ENCODE data around the gene LRRC51.

The LRRC51 gene

DNA sequence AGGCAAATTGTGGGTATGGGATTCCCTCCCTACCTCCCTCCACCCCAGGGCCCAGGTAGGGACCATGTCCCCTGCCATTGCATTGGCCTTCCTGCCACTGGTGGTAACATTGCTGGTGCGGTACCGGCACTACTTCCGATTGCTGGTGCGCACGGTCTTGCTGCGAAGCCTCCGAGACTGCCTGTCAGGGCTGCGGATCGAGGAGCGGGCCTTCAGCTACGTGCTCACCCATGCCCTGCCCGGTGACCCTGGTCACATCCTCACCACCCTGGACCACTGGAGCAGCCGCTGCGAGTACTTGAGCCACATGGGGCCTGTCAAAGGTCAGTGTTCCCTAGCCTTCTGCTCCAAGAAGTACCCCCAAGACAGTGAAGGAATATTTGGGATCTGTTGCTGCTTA is 25.2 kb downstream of the LRRC51 start, which contains the start of gene TOMT:
TSS of gene TOMT (plus strand) at position 37 of the 400 bp plus-strand sequence. CDS start at position 65, 28 bp downstream.
- no peak within 1 kb of the TSS for H3K4me3 ChIP-seq (ENCODE audit: low read depth, low read length)
- H3K27me3 ChIP-seq = no peaks in the 10 kb centered on the region
- H3K4me1 ChIP-seq = peaks cover 6% of the 10 kb centered on the region; the same call in 1 of the 2 replicates
- TF ChIP-seq, protein P1, sequence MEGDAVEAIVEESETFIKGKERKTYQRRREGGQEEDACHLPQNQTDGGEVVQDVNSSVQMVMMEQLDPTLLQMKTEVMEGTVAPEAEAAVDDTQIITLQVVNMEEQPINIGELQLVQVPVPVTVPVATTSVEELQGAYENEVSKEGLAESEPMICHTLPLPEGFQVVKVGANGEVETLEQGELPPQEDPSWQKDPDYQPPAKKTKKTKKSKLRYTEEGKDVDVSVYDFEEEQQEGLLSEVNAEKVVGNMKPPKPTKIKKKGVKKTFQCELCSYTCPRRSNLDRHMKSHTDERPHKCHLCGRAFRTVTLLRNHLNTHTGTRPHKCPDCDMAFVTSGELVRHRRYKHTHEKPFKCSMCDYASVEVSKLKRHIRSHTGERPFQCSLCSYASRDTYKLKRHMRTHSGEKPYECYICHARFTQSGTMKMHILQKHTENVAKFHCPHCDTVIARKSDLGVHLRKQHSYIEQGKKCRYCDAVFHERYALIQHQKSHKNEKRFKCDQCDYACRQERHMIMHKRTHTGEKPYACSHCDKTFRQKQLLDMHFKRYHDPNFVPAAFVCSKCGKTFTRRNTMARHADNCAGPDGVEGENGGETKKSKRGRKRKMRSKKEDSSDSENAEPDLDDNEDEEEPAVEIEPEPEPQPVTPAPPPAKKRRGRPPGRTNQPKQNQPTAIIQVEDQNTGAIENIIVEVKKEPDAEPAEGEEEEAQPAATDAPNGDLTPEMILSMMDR (IDR thresholded peaks at IDR 0.05; ENCODE audit: low read depth, low read length) = no peak
- no peak for DNase-seq
- no peaks in the 10 kb centered on the region for H3K9me3 ChIP-seq
- peaks cover 1% of the 10 kb centered on the region for H3K36me3 ChIP-seq

DNA sequence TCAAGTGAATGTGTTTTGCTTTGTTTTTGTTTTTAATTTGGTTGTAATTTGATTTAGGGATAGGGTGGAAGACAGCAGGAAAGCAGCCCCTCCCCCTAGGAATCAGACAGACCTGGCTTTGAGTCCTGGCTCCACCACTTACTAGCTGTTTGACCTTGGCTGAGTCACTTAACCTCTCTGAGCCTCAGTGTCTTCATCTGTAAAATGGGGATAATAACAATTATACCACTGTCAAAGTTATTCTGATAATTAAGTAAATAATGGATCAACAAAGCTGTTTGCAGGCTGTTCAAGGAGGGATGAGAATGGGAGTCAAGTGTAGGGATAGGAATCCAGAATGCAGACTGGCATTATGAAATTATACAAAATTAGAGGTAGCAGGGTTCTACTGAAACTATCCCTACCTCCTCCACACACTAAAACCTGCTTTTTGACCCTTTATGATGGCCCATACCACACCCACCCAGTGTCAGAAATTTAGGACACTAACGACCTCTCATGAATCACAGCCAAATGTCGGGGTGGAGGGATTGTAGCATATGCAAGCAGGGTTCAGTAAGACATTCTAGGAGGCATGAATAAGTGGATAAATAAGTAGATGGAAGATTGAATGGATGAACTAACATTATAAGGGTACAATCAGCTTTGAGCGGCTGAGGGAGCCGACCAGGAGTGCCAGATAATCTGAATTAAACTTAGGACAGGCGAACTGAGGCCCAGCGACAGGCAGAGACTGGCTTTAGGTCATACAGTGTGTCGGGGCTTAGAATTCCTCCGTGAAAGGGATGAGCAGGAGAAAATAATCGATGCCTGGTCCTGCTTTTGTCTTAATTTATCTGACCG is 30.9 kb downstream of the LRRC51 start:
- TF ChIP-seq, protein P1 (IDR thresholded peaks at IDR 0.05; ENCODE audit: low read depth, low read length) = no peak
- peak overlapping the region; percentile 78 for H3K4me3 ChIP-seq (ENCODE audit: low read depth, low read length)
- H3K9me3 ChIP-seq = no peaks in the 10 kb centered on the region
- H3K27me3 ChIP-seq = no peaks in the 10 kb centered on the region
- no peak for DNase-seq
- H3K36me3 ChIP-seq = peaks cover 6% of the 10 kb centered on the region
- H3K4me1 ChIP-seq = peaks cover 8% of the 10 kb centered on the region

DNA sequence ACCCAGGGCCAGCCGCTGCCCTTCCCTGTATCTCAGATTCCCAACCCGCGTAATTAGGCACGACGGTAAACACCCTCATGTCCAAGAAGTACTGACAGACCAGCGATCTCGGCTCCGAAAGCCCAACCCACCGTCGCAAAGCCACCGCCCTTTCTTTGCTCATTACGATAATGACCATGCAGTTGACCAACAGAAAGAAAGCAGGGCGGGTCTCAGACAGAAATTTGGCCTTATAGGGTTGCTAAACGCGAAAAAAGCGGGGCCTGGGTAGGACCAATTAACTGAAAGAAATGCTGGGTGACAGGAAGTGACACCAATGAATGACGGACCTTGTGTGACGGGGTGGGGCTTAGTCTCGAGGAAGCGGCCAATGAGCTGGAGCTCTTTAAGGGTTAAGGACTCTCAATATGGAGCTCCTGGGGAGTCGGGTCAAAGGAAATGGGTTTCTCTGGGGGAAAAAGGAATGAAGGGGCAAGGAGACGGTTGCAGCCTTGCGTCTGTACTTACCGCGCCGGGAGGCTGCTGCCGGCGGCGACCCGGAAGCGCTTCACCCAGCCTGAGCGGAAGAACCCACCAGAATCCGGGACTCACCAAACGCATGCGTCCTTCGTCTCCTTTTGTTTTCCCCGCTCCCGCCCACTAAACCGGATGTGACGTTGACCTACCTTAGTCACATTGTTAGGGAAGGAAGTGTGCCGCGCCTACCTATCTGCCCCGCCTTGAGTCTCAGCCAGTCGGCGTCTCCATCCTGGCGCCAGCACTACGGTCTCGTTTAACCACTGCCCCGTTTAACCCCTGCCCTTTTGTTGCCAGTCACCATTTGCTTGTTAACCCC is 31.7 kb downstream of the LRRC51 start, which contains the start of gene ANAPC15:
TSS of gene ANAPC15 (minus strand) at position 553 of the 835 bp plus-strand sequence. CDS start 1,419 bp downstream, outside the sequence.
- TF ChIP-seq, protein P1 (IDR thresholded peaks at IDR 0.05; ENCODE audit: low read depth, low read length) = no peak
- Histone ChIP-seq H3K27me3 (no peaks in the 10 kb centered on the region), H3K4me1 (peaks cover 8% of the 10 kb centered on the region), H3K4me3 (ENCODE audit: low read depth, low read length) (peak within 1 kb of the TSS; percentile 78), H3K36me3 (peaks cover 6% of the 10 kb centered on the region), H3K9me3 (no peaks in the 10 kb centered on the region)
- DNase-seq = peak; percentile 97

DNA sequence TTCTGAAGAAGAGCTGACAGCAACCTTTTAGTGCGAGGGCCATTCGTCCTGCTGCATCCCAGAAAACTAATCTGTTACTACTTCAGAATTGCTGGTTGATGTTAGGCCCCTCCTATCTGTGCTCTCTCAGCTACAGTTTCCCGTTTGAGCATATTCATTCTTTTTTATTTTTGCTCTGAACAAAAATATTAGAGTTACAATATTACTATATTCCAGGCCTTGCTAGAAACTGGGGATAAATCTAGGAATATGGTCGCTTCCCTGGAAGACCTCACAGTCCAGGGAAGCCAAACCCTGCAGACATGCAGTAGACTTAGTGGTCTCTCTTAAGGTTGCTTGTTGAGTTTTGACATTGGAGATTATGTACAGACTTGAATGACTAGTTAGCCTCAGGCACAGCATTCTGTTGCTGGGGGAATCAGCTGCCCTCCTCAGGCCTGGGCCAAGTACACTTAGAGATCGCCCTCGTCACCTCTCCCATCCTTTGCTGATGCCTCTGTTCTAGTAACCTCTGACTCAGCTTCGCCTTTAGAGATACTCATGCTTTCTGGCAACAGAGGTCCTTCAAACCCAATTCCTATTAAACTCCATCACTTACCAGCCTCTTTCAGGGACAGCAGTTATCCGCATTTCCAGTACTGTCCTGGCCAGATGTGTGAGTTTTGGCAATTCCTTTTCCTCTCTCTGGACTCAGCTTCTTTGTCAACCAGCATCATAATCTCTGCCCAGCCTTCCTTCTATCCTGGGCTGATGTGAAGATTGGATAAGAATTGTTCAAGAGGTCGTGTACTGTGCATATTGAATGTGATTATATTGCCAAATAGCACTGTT is 32.5 kb downstream of the LRRC51 start:
- TF ChIP-seq, protein P1 (IDR thresholded peaks at IDR 0.05; ENCODE audit: low read depth, low read length) = no peak
- DNase-seq = no peak
- Histone ChIP-seq H3K4me1 (peaks cover 8% of the 10 kb centered on the region), H3K9me3 (no peaks in the 10 kb centered on the region), H3K27me3 (no peaks in the 10 kb centered on the region), H3K36me3 (peaks cover 6% of the 10 kb centered on the region), H3K4me3 (ENCODE audit: low read depth, low read length) (peak overlapping the region; percentile 78)

DNA sequence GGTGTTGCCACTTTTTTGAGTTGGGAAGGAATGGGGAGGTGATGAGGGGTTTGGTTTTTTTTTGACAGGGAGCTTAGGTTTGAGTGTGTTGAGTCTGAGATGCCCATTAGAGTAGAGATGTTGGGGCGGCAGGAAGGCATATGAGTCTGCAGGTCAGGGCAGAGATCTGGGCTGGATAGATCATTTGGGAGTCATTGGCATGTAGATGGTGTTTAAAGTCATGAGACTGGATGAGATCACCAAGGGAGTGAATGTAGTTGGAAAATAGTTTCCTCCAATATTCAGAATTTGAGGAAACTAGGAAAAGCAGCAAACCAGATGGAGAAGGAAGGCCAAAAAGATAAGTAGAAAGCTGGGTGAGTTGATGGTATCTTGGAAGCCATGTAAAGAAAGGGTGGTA is 33.9 kb downstream of the LRRC51 start:
- H3K27me3 ChIP-seq = no peaks in the 10 kb centered on the region
- TF ChIP-seq, protein P1 (IDR thresholded peaks at IDR 0.05; ENCODE audit: low read depth, low read length) = no peak
- peaks cover 8% of the 10 kb centered on the region for H3K4me1 ChIP-seq
- DNase-seq = no peak
- peaks cover 6% of the 10 kb centered on the region for H3K36me3 ChIP-seq
- no peak overlapping the region for H3K4me3 ChIP-seq (ENCODE audit: low read depth, low read length)
- H3K9me3 ChIP-seq = no peaks in the 10 kb centered on the region

All from BE2C (cell line).